H1 (cell line): ENCODE data around the gene MLF2. TPM values are rescaled to one million over a fixed set of nuclear protein-coding genes. Genes with fewer than 3 reads are reported as not detected.

ENCODE experiments used
- CTCF ChIA-PET: fragments of 300-600 bp; sonication (Branson Sonifier 250); formaldehyde crosslinking; loops from one replicate; lab custom pipeline; 2021; ENCODE audit not compliant: partially characterized antibody; lab: Charles Lee
- POLR2A ChIA-PET: fragments of 300-600 bp; sonication (Branson Sonifier 250); formaldehyde crosslinking; loops from one replicate; lab custom pipeline; 2021; ENCODE audit warnings: inconsistent platforms; ENCODE audit not compliant: partially characterized antibody; lab: Charles Lee
- DNase-seq, 2 experiments: peaks; one replicate each; pipeline versions ENCODE4 v3.0.0 to v3.0.0-alpha.2; 2010 to 2022; ENCODE audit warnings: low spot score in 2 of 2, low read depth in 1 of 2, mixed read lengths in 1 of 2
- FAIRE-seq: peaks from 2 replicates; lab custom pipeline; 2011; peaks lifted over from hg19 to GRCh38; lab: Jason Lieb, UNC
- H2AFZ ChIP-seq: 2 replicates; pipeline ENCODE4 v1.8.1; 2012; ENCODE audit warnings: low read length, inconsistent platforms
- H2AK5ac ChIP-seq: 2 replicates; pipeline ENCODE4 v1.6.1; 2013; ENCODE audit warnings: low read depth, low read length
- H2BK120ac ChIP-seq: replicated peaks from 2 replicates; pipeline ENCODE3; 2013; ENCODE audit warnings: low read depth, low read length, inconsistent platforms
- H2BK12ac ChIP-seq: 2 replicates; pipeline ENCODE4 v1.6.1; 2013; ENCODE audit warnings: low read depth, low read length
- H2BK15ac ChIP-seq: 2 replicates; pipeline ENCODE4 v1.6.1; 2013; ENCODE audit warnings: low read length
- H2BK20ac ChIP-seq: 2 replicates; pipeline ENCODE4 v1.6.1; 2013; ENCODE audit warnings: low read length
- H2BK5ac ChIP-seq: 2 replicates; pipeline ENCODE4 v1.6.1; 2013; ENCODE audit warnings: low read depth, low read length
- H3K14ac ChIP-seq: 2 replicates; pipeline ENCODE4 v1.6.1; 2013; ENCODE audit warnings: inconsistent platforms; ENCODE audit not compliant: insufficient read length
- H3K18ac ChIP-seq: 2 replicates; pipeline ENCODE4 v1.6.1; 2013; ENCODE audit warnings: low read length; ENCODE audit errors: extremely low read depth
- H3K23ac ChIP-seq: 2 replicates; pipeline ENCODE4 v1.6.1; 2013; ENCODE audit warnings: inconsistent platforms; ENCODE audit not compliant: insufficient read length
- H3K23me2 ChIP-seq: 2 replicates; pipeline ENCODE4 v1.6.1; 2013; ENCODE audit warnings: low read depth, low read length
- H3K27ac ChIP-seq: 2 replicates; pipeline ENCODE4 v1.6.1; 2011; ENCODE audit warnings: low read depth, low read length, inconsistent platforms
- H3K27me3 ChIP-seq, 4 experiments: replicated peaks in 1 of 4; 1 replicate in 1 of 4; 2 replicates in 3 of 4; pipeline versions ENCODE4 v1.6.1 to v1.8.1; 2011 to 2013; ENCODE audit warnings: low read length in 3 of 4, mild to moderate bottlenecking in 3 of 4, inconsistent platforms in 2 of 4, mixed read lengths in 2 of 4, moderate library complexity in 1 of 4; ENCODE audit not compliant: control insufficient read depth in 3 of 4, insufficient read depth in 3 of 4; ENCODE audit errors: extremely low read depth in 1 of 4
- H3K36me3 ChIP-seq, 4 experiments: 2 replicates each; pipeline versions ENCODE4 v1.6.1 to v1.8.1; 2011 to 2013; ENCODE audit warnings: mild to moderate bottlenecking in 4 of 4, low read length in 3 of 4, moderate library complexity in 2 of 4, control low read depth in 1 of 4, inconsistent platforms in 1 of 4; ENCODE audit not compliant: insufficient read depth in 4 of 4, control insufficient read depth in 2 of 4
- H3K4ac ChIP-seq: replicated peaks from 2 replicates; pipeline ENCODE3; 2013; ENCODE audit warnings: low read length, low read depth, mixed read lengths, inconsistent platforms; ENCODE audit not compliant: insufficient read length
- H3K4me1 ChIP-seq, 4 experiments: replicated peaks in 1 of 4; 1 replicate in 1 of 4; 2 replicates in 3 of 4; pipeline versions ENCODE4 v1.6.1 to v1.8.1; 2011 to 2013; ENCODE audit warnings: low read length in 3 of 4, inconsistent platforms in 2 of 4, mixed read lengths in 1 of 4; ENCODE audit not compliant: insufficient read depth in 4 of 4, control insufficient read depth in 3 of 4
- H3K4me2 ChIP-seq, 2 experiments: 2 replicates each; pipeline versions ENCODE4 v1.6.1 to v1.8.1; 2011 to 2013; ENCODE audit warnings: low read depth in 2 of 2, low read length in 2 of 2, control low read depth in 1 of 2, inconsistent platforms in 1 of 2, mild to moderate bottlenecking in 1 of 2; ENCODE audit not compliant: insufficient read depth in 1 of 2
- H3K4me3 ChIP-seq, 4 experiments: fragments of 200-600, 300-600 bp in 1 of 4; sonication (generic), shearing (Covaris generic), sonication (Bioruptor Twin) in 1 of 4; 2 replicates each; pipeline versions ENCODE4 v1.5.1 to v1.8.1; 2011 to 2016; ENCODE audit warnings: low read length in 4 of 4, low read depth in 3 of 4, control low read depth in 2 of 4, inconsistent platforms in 2 of 4, mild to moderate bottlenecking in 2 of 4, mixed read lengths in 1 of 4, moderate library complexity in 1 of 4; ENCODE audit not compliant: insufficient read depth in 2 of 4; ENCODE audit errors: extremely low read depth in 1 of 4
- H3K56ac ChIP-seq: replicated peaks from 2 replicates; pipeline ENCODE3; 2013; ENCODE audit warnings: low read depth, mild to moderate bottlenecking, mixed read lengths, low read length, inconsistent platforms; ENCODE audit not compliant: insufficient read length
- H3K79me1 ChIP-seq: 2 replicates; pipeline ENCODE4 v1.6.1; 2013; ENCODE audit warnings: low read depth, low read length, control low read depth
- H3K79me2 ChIP-seq, 2 experiments: 2 replicates each; pipeline versions ENCODE4 v1.6.1 to v1.8.1; 2012 to 2013; ENCODE audit warnings: low read length in 2 of 2, mild to moderate bottlenecking in 2 of 2, inconsistent platforms in 1 of 2; ENCODE audit not compliant: insufficient read depth in 2 of 2, control insufficient read depth in 1 of 2
- H3K9ac ChIP-seq, 4 experiments: replicated peaks in 1 of 4; 1 replicate in 1 of 4; 2 replicates in 3 of 4; pipeline versions ENCODE4 v1.6.1 to v1.8.1; 2011 to 2013; ENCODE audit warnings: low read depth in 3 of 4, low read length in 3 of 4, control low read depth in 2 of 4, mild to moderate bottlenecking in 2 of 4, moderate library complexity in 2 of 4, inconsistent platforms in 1 of 4; ENCODE audit errors: extremely low read depth in 1 of 4
- H3K9me3 ChIP-seq, 2 experiments: 2 replicates each; pipeline versions ENCODE4 v1.6.1 to v1.8.1; 2012 to 2013; ENCODE audit warnings: mild to moderate bottlenecking in 2 of 2, moderate library complexity in 2 of 2, control low read depth in 1 of 2, inconsistent platforms in 1 of 2, low read depth in 1 of 2, low read length in 1 of 2, mixed read lengths in 1 of 2; ENCODE audit not compliant: insufficient read depth in 2 of 2
- H4K20me1 ChIP-seq, 2 experiments: replicated peaks in 1 of 2; 2 replicates each; pipeline versions ENCODE3 to v1.8.1; 2011 to 2013; ENCODE audit warnings: inconsistent platforms in 2 of 2, low read length in 2 of 2, mild to moderate bottlenecking in 1 of 2; ENCODE audit not compliant: insufficient read depth in 2 of 2, control insufficient read depth in 1 of 2
- H4K5ac ChIP-seq: 2 replicates; pipeline ENCODE4 v1.6.1; 2013; ENCODE audit warnings: low read length, low read depth, mixed read lengths, inconsistent platforms; ENCODE audit not compliant: insufficient read length
- H4K8ac ChIP-seq: 2 replicates; pipeline ENCODE4 v1.8.0; 2013; ENCODE audit warnings: mild to moderate bottlenecking, moderate library complexity, low read length, inconsistent platforms; ENCODE audit not compliant: insufficient read depth; ENCODE audit errors: extremely low read depth
- H4K91ac ChIP-seq: replicated peaks from 2 replicates; pipeline ENCODE3; 2013; ENCODE audit warnings: low read length, mixed read lengths, inconsistent platforms; ENCODE audit not compliant: insufficient read length
- MAX ChIP-seq: IDR thresholded peaks from 2 replicates; pipeline ENCODE4 v1.6.1; 2012; ENCODE audit warnings: inconsistent platforms
- TEAD4 ChIP-seq: IDR thresholded peaks from 2 replicates; pipeline ENCODE4 v1.6.1; 2012; ENCODE audit warnings: low read depth, low read length, inconsistent platforms, mixed read lengths
- ZNF274 ChIP-seq: IDR thresholded peaks from 2 replicates; pipeline ENCODE4 v1.7.0; 2012; ENCODE audit warnings: low read length, borderline replicate concordance; ENCODE audit errors: extremely low read depth
- WGBS, 2 experiments: shearing (Covaris generic) in 1 of 2; methylation state at CpG; one replicate each; pipeline versions ENCODE4 v1.1.6 to v1.1.7; 2013 to 2015; ENCODE audit warnings: low lambda C conversion rate in 2 of 2, mixed read lengths in 2 of 2, inconsistent platforms in 1 of 2, low coverage in 1 of 2, missing lambda C conversion rate in 1 of 2; ENCODE audit not compliant: insufficient replicate concordance in 2 of 2, insufficient coverage in 1 of 2, insufficient read length in 1 of 2; ENCODE audit errors: extremely low coverage in 1 of 2, missing lambda C conversion rate in 1 of 2; 5-methylcytosine and 5-hydroxymethylcytosine counted together
- polyA plus RNA-seq, 7 experiments: library from polyadenylated mRNA; depleted of rRNA in 3 of 7; stranded (reverse) in 5 of 7; unstranded in 2 of 7; fragments of >200 nt in 5 of 7; fragments of 200-250 nt in 2 of 7; gene quantifications; 1 replicate in 5 of 7; 2 replicates in 1 of 7; 4 replicates in 1 of 7; pipeline versions ENCODE4 v1.2.1 to v1.2.3, GENCODE V29; 2011 to 2013; ENCODE audit warnings: missing spikeins in 2 of 7, mixed read lengths in 2 of 7
- total RNA-seq: library from RNA; stranded (reverse); fragmentation: NEBNext Ultra II Directional; extraction: Animal tissue kit (Norgen Biotek cat#: 25700); gene quantifications from 2 replicates; pipeline ENCODE4 v1.2.1, GENCODE V29; 2021

Gene MLF2
- total and polyA plus RNA-seq, 2 of the 8 experiments (the other 6 are each of a cell fraction or from before 2014, with no cell fraction given) = 229 to 401 TPM

DNA sequence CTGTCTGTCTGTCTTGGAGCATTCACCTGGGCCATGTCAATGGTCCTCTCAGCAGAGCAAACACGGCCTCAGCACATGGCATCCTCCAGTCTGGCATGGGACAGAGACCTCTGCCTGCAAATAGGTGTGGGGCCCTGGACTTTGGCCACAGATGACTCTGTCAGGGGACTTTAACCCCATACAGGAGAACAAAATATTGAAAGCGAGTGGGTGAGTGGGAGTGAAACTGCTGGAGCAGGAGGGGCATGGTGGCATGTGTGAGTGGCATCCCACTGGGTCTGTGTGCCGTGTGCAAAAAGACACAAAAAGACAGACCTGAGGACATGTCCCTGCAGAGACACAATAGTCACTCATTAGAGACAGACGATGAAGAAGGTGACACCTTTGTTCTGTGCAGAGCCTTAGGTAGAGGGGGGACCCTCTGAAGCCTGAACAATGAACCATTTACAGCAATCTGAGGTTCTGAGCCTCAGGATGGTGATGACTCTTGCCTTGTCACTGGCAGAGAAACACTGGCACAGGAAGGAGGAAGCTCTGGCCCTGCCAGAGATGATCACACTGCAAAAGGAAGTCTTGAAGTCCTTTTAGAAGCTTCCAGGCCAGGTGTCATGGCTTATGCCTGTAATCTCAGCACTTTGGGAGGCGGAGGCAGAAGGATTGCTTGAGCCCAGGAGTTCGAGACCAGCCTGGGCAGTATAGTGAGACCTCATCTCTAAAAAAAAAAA is 26.9 kb upstream of the MLF2 start:
- FAIRE-seq (no peak), DNase-seq (no peak)
- peaks cover 0 to 13% (median 8%) of the 10 kb centered on the region in 4 experiments; a peak in 5 of 7 replicates for H3K27me3 ChIP-seq
- no peaks in the 10 kb centered on the region for H3K79me2 ChIP-seq
- no peak overlapping the region for H2AFZ ChIP-seq
- ChIA-PET POLR2A (interaction anchor here (0.9 to 10.4 kb wide), 8 partner anchors 12 to 91 kb away, joined by 3 to 97 read pairs (median 5); partner anchors contain the start of genes GPR162, MLF2, PTMS and TPI1), CTCF (interaction anchor here (0.7 to 29.6 kb wide), 15 partner anchors 11 to 149 kb away, joined by 3 to 532 read pairs (median 3); partner anchors contain the start of genes GNB3, GPR162, LAG3 and MLF2)
- H4K91ac ChIP-seq = peak overlapping the region; percentile 81
- no peaks in the 10 kb centered on the region for H4K20me1 ChIP-seq
- no peak overlapping the region; a peak in 1 of 4 replicates for H3K4me2 ChIP-seq
- H3K4me3 ChIP-seq = no peak overlapping the region
- no peaks in the 10 kb centered on the region for H3K36me3 ChIP-seq
- peaks cover 5 to 18% (median 10%) of the 10 kb centered on the region in 4 experiments for H3K4me1 ChIP-seq
- H3K18ac ChIP-seq = no peak overlapping the region
- H2BK20ac ChIP-seq = peak overlapping the region; percentile 94
- no peak overlapping the region for H4K8ac ChIP-seq
- WGBS, 2 experiments = 87% methylated on average over 5 of the region's 6 CpGs; no CpG with 5 or more reads in 1 of the 2 experiments
- H3K9ac ChIP-seq = no peak overlapping the region
- H3K56ac ChIP-seq = no peak overlapping the region
- H2BK5ac ChIP-seq = no peak overlapping the region
- no peak overlapping the region for H3K27ac ChIP-seq
- peaks cover 10% of the 10 kb centered on the region for H3K23me2 ChIP-seq
- TF ChIP-seq MAX (no peak), TEAD4 (no peak), ZNF274 (no peak)
- H3K4ac ChIP-seq = no peak overlapping the region
- H4K5ac ChIP-seq = no peak overlapping the region
- H3K14ac ChIP-seq = no peak overlapping the region
- peak overlapping the region; percentile 83 for H2BK15ac ChIP-seq
- 0 out of 2 replicates have a peak overlapping the region, but pooled peaks have one; percentile 26 for H2AK5ac ChIP-seq
- H3K23ac ChIP-seq = no peak overlapping the region
- H2BK120ac ChIP-seq = no peak overlapping the region
- no peaks in the 10 kb centered on the region for H3K79me1 ChIP-seq
- peak overlapping the region; percentile 68 for H2BK12ac ChIP-seq
- H3K9me3 ChIP-seq = no peaks in the 10 kb centered on the region
